GM23248 (cell line): ENCODE results near the gene WEE1. TPM values are rescaled to one million over a fixed set of nuclear protein-coding genes. Genes with fewer than 3 reads are reported as not detected.

Source experiments
- DNase-seq: peaks from one replicate; pipeline ENCODE4 v3.0.0-alpha.2; 2015
- H2AFZ ChIP-seq: fragments of 200-600 bp; sonication (generic); 2 replicates; pipeline ENCODE4 v1.6.1; 2016; ENCODE audit warnings: antibody characterized with exemption
- H3F3A ChIP-seq: fragments of 200-600 bp; sonication (generic); 2 replicates; pipeline ENCODE4 v1.6.1; 2016; ENCODE audit warnings: mild to moderate bottlenecking, antibody characterized with exemption, mixed run types; ENCODE audit not compliant: insufficient read depth
- H3K27ac ChIP-seq: fragments of 200-600 bp; sonication (generic); 2 replicates; pipeline ENCODE4 v1.5.1; 2016; ENCODE audit warnings: mild to moderate bottlenecking
- H3K27me3 ChIP-seq: fragments of 200-600 bp; sonication (generic); replicated peaks from 2 replicates; pipeline ENCODE4 v1.6.1; 2016; ENCODE audit warnings: mild to moderate bottlenecking; ENCODE audit not compliant: insufficient read depth
- H3K36me3 ChIP-seq: fragments of 200-600 bp; sonication (generic); 2 replicates; pipeline ENCODE4 v1.6.1; 2016; ENCODE audit warnings: low read depth, mild to moderate bottlenecking
- H3K4me1 ChIP-seq: fragments of 200-600 bp; sonication (generic); 2 replicates; pipeline ENCODE4 v1.6.1; 2016; ENCODE audit warnings: mild to moderate bottlenecking; ENCODE audit not compliant: insufficient read depth
- H3K4me2 ChIP-seq: fragments of 200-600 bp; sonication (generic); one replicate; pipeline ENCODE4 v1.6.1; 2016; ENCODE audit warnings: mild to moderate bottlenecking; ENCODE audit not compliant: unreplicated experiment
- H3K4me3 ChIP-seq: fragments of 200-600 bp; sonication (generic); 2 replicates; pipeline ENCODE4 v1.5.1; 2016; ENCODE audit warnings: mild to moderate bottlenecking
- H3K79me2 ChIP-seq: fragments of 200-600 bp; sonication (generic); 2 replicates; pipeline ENCODE4 v1.6.1; 2016; ENCODE audit warnings: mild to moderate bottlenecking; ENCODE audit not compliant: insufficient read depth
- H3K9ac ChIP-seq: fragments of 200-600 bp; sonication (generic); 2 replicates; pipeline ENCODE4 v1.6.1; 2016; ENCODE audit warnings: mild to moderate bottlenecking
- H3K9me2 ChIP-seq: fragments of 200-600 bp; sonication (generic); 2 replicates; pipeline ENCODE4 v1.6.1; 2016; ENCODE audit warnings: mixed run types, mild to moderate bottlenecking, moderate library complexity; ENCODE audit not compliant: insufficient read depth
- H3K9me3 ChIP-seq: fragments of 200-600 bp; sonication (generic); one replicate; pipeline ENCODE4 v1.6.1; 2017; ENCODE audit warnings: low read depth
- H4K20me1 ChIP-seq: fragments of 200-600 bp; sonication (generic); 2 replicates; pipeline ENCODE4 v1.6.0; 2016; ENCODE audit not compliant: insufficient read depth
- EZH2 ChIP-seq: fragments of 200-600 bp; sonication (generic); IDR thresholded peaks from 2 replicates; pipeline ENCODE4 v1.6.1; 2018; ENCODE audit warnings: antibody characterized with exemption, mild to moderate bottlenecking; ENCODE audit not compliant: insufficient read depth, poor library complexity, severe bottlenecking
- EZH2phosphoT487 ChIP-seq: fragments of 200-600 bp; sonication (generic); IDR thresholded peaks from 2 replicates; pipeline ENCODE4 v1.6.1; 2018; ENCODE audit warnings: antibody characterized with exemption, moderate library complexity, mild to moderate bottlenecking, low read depth; ENCODE audit not compliant: insufficient read depth
- whole genome bisulfite sequencing, 2 experiments: methylation state at CpG; one replicate each; pipeline ENCODE4 v1.1.6; 2015 to 2017; ENCODE audit warnings: low lambda C conversion rate in 2 of 2, low coverage in 1 of 2; ENCODE audit errors: missing lambda C conversion rate in 2 of 2; 5-methylcytosine and 5-hydroxymethylcytosine counted together
- in situ Hi-C: fragments of 300-500 bp; cut with MboI; formaldehyde crosslinking; loops from 2 replicates; pipeline ENCODE4 v1.15.0; 2020
- polyA plus RNA-seq: library from polyadenylated mRNA; unstranded; fragments of >200 nt; fragmentation: Nextera tagmentation; extraction: Ambion mirVana; gene quantifications from 2 replicates; pipeline ENCODE4 v1.2.1, GENCODE V29; 2016
- total RNA-seq: library from RNA; depleted of rRNA; stranded (reverse); fragments of >200 nt; shearing (Covaris generic); gene quantifications from 2 replicates; pipeline ENCODE4 v1.2.3, GENCODE V29; 2014

The WEE1 gene
- total and polyA plus RNA-seq, 2 experiments from 2014 or later: 13.1 to 35.2 TPM

- no peak for DNase-seq
- Histone ChIP-seq H3K4me3 (no peak overlapping the region), H3K27ac (no peak overlapping the region), H4K20me1 (no peaks in the 10 kb centered on the region), H2AFZ (no peak overlapping the region), H3K27me3 (no peaks in the 10 kb centered on the region), H3K9me3 (no peaks in the 10 kb centered on the region), H3K9ac (no peak overlapping the region), H3K9me2 (no peaks in the 10 kb centered on the region), H3K4me1 (peaks cover 40% of the 10 kb centered on the region), H3K4me2 (no peak overlapping the region), H3F3A (peaks cover 34% of the 10 kb centered on the region), H3K36me3 (peaks cover 3% of the 10 kb centered on the region; the same call in 1 of the 2 replicates), H3K79me2 (peaks cover 21% of the 10 kb centered on the region)
- in situ Hi-C loops: no loop called here
- 87% methylated on average over 8 of the region's 8 CpGs for WGBS, 2 experiments
- TF ChIP-seq EZH2 (no peak), EZH2phosphoT487 (no peak)
Observed at GRCh38 chr11:9571071-9571762, 2.3 kb upstream of the WEE1 start.

GRCh38 chr11:9571763-9572115 lies 1.7 kb upstream of the WEE1 start:
- peaks cover 34% of the 10 kb centered on the region for H3F3A ChIP-seq
- H3K27ac ChIP-seq: no peak overlapping the region
- H3K4me2 ChIP-seq: no peak overlapping the region
- no peaks in the 10 kb centered on the region for H3K27me3 ChIP-seq
- peaks cover 40% of the 10 kb centered on the region for H3K4me1 ChIP-seq
- no peak overlapping the region for H3K4me3 ChIP-seq
- TF ChIP-seq EZH2phosphoT487 (no peak), EZH2 (no peak)
- no peaks in the 10 kb centered on the region for H3K9me3 ChIP-seq
- H4K20me1 ChIP-seq: no peaks in the 10 kb centered on the region
- no peak overlapping the region for H3K9ac ChIP-seq
- in situ Hi-C loops: no loop called here
- no peak for DNase-seq
- WGBS, 2 experiments: 87 to 89% methylated on average over 6 of the region's 6 CpGs
- peaks cover 26% of the 10 kb centered on the region for H3K79me2 ChIP-seq
- H3K9me2 ChIP-seq: no peaks in the 10 kb centered on the region
- H3K36me3 ChIP-seq: peaks cover 9% of the 10 kb centered on the region
- no peak overlapping the region for H2AFZ ChIP-seq

DNA sequence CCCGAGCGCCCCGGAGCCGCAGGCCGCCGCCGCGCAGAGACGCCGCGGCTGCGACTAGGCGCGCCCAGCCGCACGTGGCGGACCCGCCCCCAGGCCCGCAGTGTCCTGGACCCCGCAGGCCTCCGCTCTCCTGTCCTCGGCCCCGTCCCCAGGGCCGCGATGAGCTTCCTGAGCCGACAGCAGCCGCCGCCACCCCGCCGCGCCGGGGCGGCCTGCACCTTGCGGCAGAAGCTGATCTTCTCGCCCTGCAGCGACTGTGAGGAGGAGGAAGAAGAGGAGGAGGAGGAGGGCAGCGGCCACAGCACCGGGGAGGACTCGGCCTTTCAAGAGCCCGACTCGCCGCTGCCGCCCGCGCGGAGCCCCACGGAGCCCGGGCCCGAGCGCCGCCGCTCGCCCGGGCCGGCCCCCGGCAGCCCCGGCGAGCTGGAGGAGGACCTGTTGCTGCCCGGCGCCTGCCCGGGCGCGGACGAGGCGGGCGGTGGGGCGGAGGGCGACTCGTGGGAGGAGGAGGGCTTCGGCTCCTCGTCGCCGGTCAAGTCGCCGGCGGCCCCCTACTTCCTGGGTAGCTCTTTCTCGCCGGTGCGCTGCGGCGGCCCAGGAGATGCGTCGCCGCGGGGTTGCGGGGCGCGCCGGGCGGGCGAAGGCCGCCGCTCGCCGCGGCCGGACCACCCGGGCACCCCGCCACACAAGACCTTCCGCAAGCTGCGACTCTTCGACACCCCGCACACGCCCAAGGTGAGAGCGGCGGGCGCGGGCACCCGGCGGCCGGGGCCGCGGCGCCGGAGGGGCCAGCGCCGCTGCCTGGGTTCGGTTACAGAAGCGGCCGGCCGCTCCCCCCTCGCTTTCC lies 528 bp downstream of the WEE1 start:
- peak; percentile 52 for DNase-seq
- H4K20me1 ChIP-seq: no peaks in the 10 kb centered on the region
- H2AFZ ChIP-seq: peak overlapping the region; percentile 75
- H3K27me3 ChIP-seq: no peaks in the 10 kb centered on the region
- H3K9ac ChIP-seq: peak overlapping the region; percentile 93
- in situ Hi-C loops: no loop called here
- peaks cover 49% of the 10 kb centered on the region for H3K79me2 ChIP-seq
- 1 to 2% methylated on average over 60 to 79 of the region's 122 CpGs for WGBS, 2 experiments
- peak overlapping the region; percentile 95 for H3K4me2 ChIP-seq
- TF ChIP-seq EZH2 (no peak), EZH2phosphoT487 (no peak)
- peak overlapping the region; percentile 93 for H3K27ac ChIP-seq
- no peaks in the 10 kb centered on the region for H3K9me2 ChIP-seq
- H3K36me3 ChIP-seq: peaks cover 29% of the 10 kb centered on the region
- H3K4me3 ChIP-seq: peak overlapping the region; percentile 86
- no peaks in the 10 kb centered on the region for H3K9me3 ChIP-seq
- H3F3A ChIP-seq: peaks cover 36% of the 10 kb centered on the region
- peaks cover 41% of the 10 kb centered on the region for H3K4me1 ChIP-seq

DNA sequence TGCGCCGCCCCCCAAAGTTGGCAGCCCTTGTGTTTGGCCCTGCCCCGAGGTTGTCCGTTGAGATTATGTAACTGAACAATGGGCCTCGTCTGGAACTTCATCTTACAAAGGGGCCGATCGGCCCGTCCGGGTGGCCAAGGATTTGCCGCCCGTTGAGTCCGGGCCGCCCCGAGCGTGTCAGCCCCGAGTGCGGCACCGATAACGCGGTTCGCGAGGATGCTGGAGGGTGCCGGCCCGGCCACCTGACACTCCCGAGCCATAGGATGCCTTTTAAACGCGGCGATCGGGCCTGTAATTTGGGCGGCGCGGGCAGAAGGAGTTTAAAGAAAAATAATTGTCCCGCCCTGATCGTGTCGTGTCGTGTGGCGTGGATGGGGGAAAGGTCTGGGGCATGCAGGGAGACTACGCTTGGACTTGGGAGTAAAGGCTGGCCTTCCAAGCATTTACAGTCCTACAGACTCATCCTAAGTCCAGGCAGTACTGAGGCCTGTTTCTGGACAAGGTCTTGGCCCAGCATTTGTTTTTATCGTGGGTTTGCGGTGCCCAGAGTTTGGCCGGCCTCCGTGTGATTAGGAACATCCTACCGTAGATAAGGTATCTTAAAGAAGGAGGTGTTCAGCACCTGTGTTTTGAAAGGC lies 1.3 kb downstream of the WEE1 start:
- Histone ChIP-seq H3K4me2 (peak overlapping the region; percentile 95), H3K36me3 (peaks cover 36% of the 10 kb centered on the region), H3K9ac (peak overlapping the region; percentile 93), H3K9me3 (no peaks in the 10 kb centered on the region), H3K27ac (peak overlapping the region; percentile 93), H4K20me1 (no peaks in the 10 kb centered on the region), H3K4me1 (peaks cover 33% of the 10 kb centered on the region), H3K27me3 (no peaks in the 10 kb centered on the region), H2AFZ (peak overlapping the region; percentile 75), H3K79me2 (peaks cover 56% of the 10 kb centered on the region), H3F3A (peaks cover 30% of the 10 kb centered on the region), H3K4me3 (peak overlapping the region; percentile 86), H3K9me2 (no peaks in the 10 kb centered on the region)
- WGBS, 2 experiments: 0 to 1% methylated on average over 42 to 43 of the region's 43 CpGs
- DNase-seq: peak; percentile 62
- TF ChIP-seq EZH2phosphoT487: no peak
- TF ChIP-seq EZH2: no peak
- in situ Hi-C loops: no loop called here
